Keratinocyte (primary cell): Measurements from ENCODE around the gene CAMKMT. TPM values are rescaled to one million over a fixed set of nuclear protein-coding genes. Genes with fewer than 3 reads are reported as not detected.

Source experiments
- DNase-seq: peaks from one replicate; pipeline ENCODE4 v3.0.0-alpha.2; 2011; ENCODE audit warnings: low read depth, missing footprints, low spot score
- FAIRE-seq: peaks from 2 replicates; lab custom pipeline; 2011; peaks lifted over from hg19 to GRCh38; lab: Jason Lieb, UNC
- H2AFZ ChIP-seq: 2 replicates; pipeline ENCODE4 v1.6.0; 2012; ENCODE audit warnings: low read length, control low read depth, inconsistent platforms; ENCODE audit not compliant: control insufficient read depth
- H3K27ac ChIP-seq: 2 replicates; pipeline ENCODE4 v1.5.1; 2011; ENCODE audit warnings: low read length; ENCODE audit not compliant: control insufficient read depth, insufficient read depth
- H3K27me3 ChIP-seq: 3 replicates; pipeline ENCODE4 v1.6.0; 2011; ENCODE audit warnings: low read length; ENCODE audit not compliant: control insufficient read depth, insufficient read depth; ENCODE audit errors: extremely low read depth
- H3K36me3 ChIP-seq, 2 experiments: 2 replicates in 1 of 2; 3 replicates in 1 of 2; pipeline ENCODE4 v1.5.1; 2011; ENCODE audit warnings: low read length in 2 of 2, mild to moderate bottlenecking in 1 of 2; ENCODE audit not compliant: control insufficient read depth in 2 of 2, insufficient read depth in 2 of 2; ENCODE audit errors: extremely low read depth in 1 of 2
- H3K4me1 ChIP-seq: 3 replicates; pipeline ENCODE4 v1.5.1; 2011; ENCODE audit warnings: low read length; ENCODE audit not compliant: control insufficient read depth, insufficient read depth; ENCODE audit errors: extremely low read depth
- H3K4me2 ChIP-seq: 3 replicates; pipeline ENCODE4 v1.6.0; 2011; ENCODE audit warnings: low read depth, low read length; ENCODE audit not compliant: control insufficient read depth, insufficient read depth; ENCODE audit errors: extremely low read depth
- H3K4me3 ChIP-seq, 3 experiments: fragments of 200-600 bp in 1 of 3; sonication (generic) in 1 of 3; 2 replicates in 2 of 3; 3 replicates in 1 of 3; pipeline ENCODE4 v1.5.1; 2011 to 2016; ENCODE audit warnings: low read length in 3 of 3, mild to moderate bottlenecking in 3 of 3, control low read depth in 2 of 3, inconsistent platforms in 1 of 3, low read depth in 1 of 3, mixed read lengths in 1 of 3, mixed run types in 1 of 3, moderate library complexity in 1 of 3; ENCODE audit not compliant: control insufficient read depth in 2 of 3, insufficient read depth in 2 of 3; ENCODE audit errors: extremely low read depth in 1 of 3
- H3K79me2 ChIP-seq: 2 replicates; pipeline ENCODE4 v1.6.0; 2012; ENCODE audit warnings: low read length; ENCODE audit not compliant: control insufficient read depth, insufficient read depth
- H3K9ac ChIP-seq: 3 replicates; pipeline ENCODE4 v1.6.0; 2011; ENCODE audit warnings: low read length; ENCODE audit not compliant: control insufficient read depth, insufficient read depth; ENCODE audit errors: extremely low read depth
- H3K9me1 ChIP-seq: 3 replicates; pipeline ENCODE4 v1.6.0; 2011; ENCODE audit warnings: low read length; ENCODE audit not compliant: control insufficient read depth, insufficient read depth; ENCODE audit errors: extremely low read depth
- H3K9me3 ChIP-seq: 2 replicates; pipeline ENCODE4 v1.5.1; 2012; ENCODE audit warnings: low read depth, low read length; ENCODE audit not compliant: control insufficient read depth
- H4K20me1 ChIP-seq: 3 replicates; pipeline ENCODE4 v1.6.0; 2011; ENCODE audit warnings: low read length; ENCODE audit not compliant: control insufficient read depth, insufficient read depth; ENCODE audit errors: extremely low read depth
- EZH2 ChIP-seq: IDR thresholded peaks from one replicate; pipeline ENCODE4 v1.6.1; 2012; ENCODE audit warnings: inconsistent platforms, mild to moderate bottlenecking, low read length, moderate library complexity
- dilution Hi-C: fragments of 300-500 bp; cut with MboI; formaldehyde crosslinking; loops from one replicate; pipeline ENCODE4 v1.7.0; 2020; ENCODE audit warnings: low sequenced_read_pairs; ENCODE audit not compliant: extremely low pct_ligation_motif_present
- polyA plus RNA-seq, 5 experiments: library from polyadenylated mRNA; depleted of rRNA in 3 of 5; stranded (reverse) in 3 of 5; stranded (forward) in 1 of 5; unstranded in 1 of 5; fragments of >200 nt; gene quantifications; 1 replicate in 1 of 5; 2 replicates in 3 of 5; 3 replicates in 1 of 5; pipeline versions ENCODE4 v1.2.1 to v1.2.3, GENCODE V29; 2011 to 2012; ENCODE audit warnings: missing spikeins in 2 of 5, low read depth in 1 of 5, low replicate concordance in 1 of 5
- TF ChIP-seq, protein P1 (sequence below), 3 experiments: IDR thresholded peaks in 1 of 3; conservative IDR thresholded peaks in 1 of 3; optimal IDR thresholded peaks in 1 of 3; 2 replicates in 2 of 3; 3 replicates in 1 of 3; pipeline versions ENCODE3 to v1.5.1; 2011; ENCODE audit warnings: low read length in 3 of 3, mild to moderate bottlenecking in 3 of 3, moderate library complexity in 2 of 3, control low read depth in 1 of 3, inconsistent platforms in 1 of 3; ENCODE audit not compliant: insufficient read depth in 2 of 3; ENCODE audit errors: extremely low read depth in 1 of 3

Gene CAMKMT
- polyA plus RNA-seq, 1 donor (not counting 4 experiments of a cell fraction or from before 2014, with no cell fraction given) = 9.9 TPM

GRCh38 chr2:44751754-44752479, 390.2 kb downstream of the CAMKMT start:
- Histone ChIP-seq H3K4me3 (no peak overlapping the region), H2AFZ (no peak overlapping the region), H4K20me1 (no peaks in the 10 kb centered on the region), H3K27ac (no peak overlapping the region), H3K9ac (no peak overlapping the region), H3K4me2 (no peak overlapping the region), H3K9me1 (no peaks in the 10 kb centered on the region), H3K4me1 (peaks cover 4% of the 10 kb centered on the region), H3K9me3 (no peaks in the 10 kb centered on the region), H3K27me3 (no peaks in the 10 kb centered on the region), H3K79me2 (no peaks in the 10 kb centered on the region), H3K36me3 (no peaks in the 10 kb centered on the region)
- no peak for DNase-seq
- TF ChIP-seq, protein P1, sequence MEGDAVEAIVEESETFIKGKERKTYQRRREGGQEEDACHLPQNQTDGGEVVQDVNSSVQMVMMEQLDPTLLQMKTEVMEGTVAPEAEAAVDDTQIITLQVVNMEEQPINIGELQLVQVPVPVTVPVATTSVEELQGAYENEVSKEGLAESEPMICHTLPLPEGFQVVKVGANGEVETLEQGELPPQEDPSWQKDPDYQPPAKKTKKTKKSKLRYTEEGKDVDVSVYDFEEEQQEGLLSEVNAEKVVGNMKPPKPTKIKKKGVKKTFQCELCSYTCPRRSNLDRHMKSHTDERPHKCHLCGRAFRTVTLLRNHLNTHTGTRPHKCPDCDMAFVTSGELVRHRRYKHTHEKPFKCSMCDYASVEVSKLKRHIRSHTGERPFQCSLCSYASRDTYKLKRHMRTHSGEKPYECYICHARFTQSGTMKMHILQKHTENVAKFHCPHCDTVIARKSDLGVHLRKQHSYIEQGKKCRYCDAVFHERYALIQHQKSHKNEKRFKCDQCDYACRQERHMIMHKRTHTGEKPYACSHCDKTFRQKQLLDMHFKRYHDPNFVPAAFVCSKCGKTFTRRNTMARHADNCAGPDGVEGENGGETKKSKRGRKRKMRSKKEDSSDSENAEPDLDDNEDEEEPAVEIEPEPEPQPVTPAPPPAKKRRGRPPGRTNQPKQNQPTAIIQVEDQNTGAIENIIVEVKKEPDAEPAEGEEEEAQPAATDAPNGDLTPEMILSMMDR (optimal IDR thresholded peaks at IDR 0.05 in 1 of 3, IDR thresholded peaks at IDR 0.05 in 1 of 3, conservative IDR thresholded peaks at IDR 0.05 in 1 of 3; ENCODE audit: extremely low read depth in 1 of 3, insufficient read depth in 2 of 3, low read length in 3 of 3) = no peak
- TF ChIP-seq EZH2 = no peak
- no peak for FAIRE-seq
- dilution Hi-C loops = no loop called here

DNA sequence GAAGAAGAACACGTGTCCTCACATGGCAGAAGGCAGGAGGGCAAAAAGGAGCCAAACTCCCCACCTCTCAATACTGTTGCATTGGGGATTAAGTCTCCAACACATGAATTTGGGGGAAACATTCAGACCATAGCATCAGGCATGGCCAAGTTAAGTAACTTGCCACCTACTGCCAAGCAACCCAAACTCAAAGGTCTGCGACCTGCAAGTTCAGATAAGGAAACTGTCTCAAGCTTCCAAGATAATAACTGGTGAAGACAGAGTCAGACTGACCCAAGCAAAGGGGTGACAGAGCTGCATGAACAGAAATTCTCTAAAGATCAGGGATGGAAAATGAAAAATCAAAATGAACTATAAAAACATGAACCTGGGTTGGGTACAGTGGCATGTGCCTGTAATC, 391.0 kb downstream of the CAMKMT start:
- Histone ChIP-seq H3K36me3 (no peaks in the 10 kb centered on the region), H3K27ac (no peak overlapping the region), H3K9me1 (no peaks in the 10 kb centered on the region), H2AFZ (no peak overlapping the region), H3K27me3 (no peaks in the 10 kb centered on the region), H3K9me3 (no peaks in the 10 kb centered on the region), H4K20me1 (no peaks in the 10 kb centered on the region), H3K79me2 (no peaks in the 10 kb centered on the region), H3K4me1 (no peaks in the 10 kb centered on the region), H3K9ac (no peak overlapping the region), H3K4me2 (no peak overlapping the region), H3K4me3 (no peak overlapping the region)
- TF ChIP-seq EZH2 = no peak
- TF ChIP-seq, protein P1 (optimal IDR thresholded peaks at IDR 0.05 in 1 of 3, IDR thresholded peaks at IDR 0.05 in 1 of 3, conservative IDR thresholded peaks at IDR 0.05 in 1 of 3; ENCODE audit: extremely low read depth in 1 of 3, insufficient read depth in 2 of 3, low read length in 3 of 3) = no peak
- DNase-seq = no peak
- dilution Hi-C loops = no loop called here
- no peak for FAIRE-seq
